Osteocyte (in vitro differentiated cells): ENCODE results near the gene RABAC1. TPM values are rescaled to one million over a fixed set of nuclear protein-coding genes. Genes with fewer than 3 reads are reported as not detected.

Experiments used
- DNase-seq: peaks from one replicate; pipeline ENCODE4 v3.0.0; 2021; ENCODE audit warnings: mixed read lengths; ENCODE audit not compliant: unreplicated experiment; ENCODE audit errors: extremely low spot score
- H3K27ac Mint-ChIP-seq: one replicate; pipeline ENCODE4 v1.8.0; 2021; ENCODE audit warnings: mild to moderate bottlenecking, mixed read lengths; ENCODE audit not compliant: unreplicated experiment
- H3K27me3 Mint-ChIP-seq: one replicate; pipeline ENCODE4 v1.8.0; 2021; ENCODE audit warnings: mixed read lengths; ENCODE audit not compliant: unreplicated experiment
- H3K36me3 Mint-ChIP-seq: one replicate; pipeline ENCODE4 v1.8.0; 2021; ENCODE audit warnings: mixed read lengths; ENCODE audit not compliant: unreplicated experiment
- H3K4me1 Mint-ChIP-seq: one replicate; pipeline ENCODE4 v1.8.0; 2021; ENCODE audit warnings: mixed read lengths; ENCODE audit not compliant: unreplicated experiment
- H3K4me3 Mint-ChIP-seq: one replicate; pipeline ENCODE4 v1.8.0; 2021; ENCODE audit warnings: mild to moderate bottlenecking, moderate library complexity, mixed read lengths; ENCODE audit not compliant: unreplicated experiment
- H3K9me3 Mint-ChIP-seq: one replicate; pipeline ENCODE4 v1.8.0; 2021; ENCODE audit warnings: mixed read lengths; ENCODE audit not compliant: unreplicated experiment
- CTCF ChIP-seq: fragments of 200-600 bp; sonication (generic); IDR thresholded peaks from 2 replicates; pipeline ENCODE4 v1.5.0; 2021; ENCODE audit warnings: antibody characterized with exemption, mild to moderate bottlenecking, moderate library complexity
- total RNA-seq: library from RNA; stranded (reverse); gene quantifications from 2 replicates; pipeline ENCODE4 v1.2.1, GENCODE V29; 2021

Gene RABAC1
- total RNA-seq, 1 donor from 2014 or later = 268 TPM

DNA sequence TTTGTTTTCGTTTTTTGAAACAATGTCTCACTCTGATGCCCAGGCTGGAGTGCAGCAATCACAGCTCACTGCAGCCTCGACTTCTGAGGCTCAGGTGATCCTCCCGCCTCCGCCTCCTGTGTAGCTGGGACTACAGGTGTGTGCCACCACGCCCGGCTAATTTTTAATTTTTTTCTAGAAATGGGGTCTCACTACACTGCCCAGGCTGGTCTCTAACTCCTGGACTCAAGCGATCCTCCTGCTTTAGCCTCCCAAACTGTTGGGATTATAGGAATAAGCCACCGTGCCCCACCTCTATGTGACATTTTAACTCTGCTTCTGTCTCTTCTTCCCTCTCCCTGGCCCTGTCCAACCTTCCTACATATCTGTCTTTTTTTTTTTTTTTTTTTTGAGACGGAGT lies 29.8 kb upstream of the RABAC1 start:
- Mint-ChIP-seq H3K36me3 (no peaks in the 10 kb centered on the region), H3K27me3 (peaks cover 14% of the 10 kb centered on the region), H3K27ac (no peak overlapping the region), H3K4me3 (no peak overlapping the region), H3K9me3 (no peaks in the 10 kb centered on the region), H3K4me1 (peaks cover 2% of the 10 kb centered on the region)
- TF ChIP-seq CTCF = no peak
- DNase-seq = no peak

DNA sequence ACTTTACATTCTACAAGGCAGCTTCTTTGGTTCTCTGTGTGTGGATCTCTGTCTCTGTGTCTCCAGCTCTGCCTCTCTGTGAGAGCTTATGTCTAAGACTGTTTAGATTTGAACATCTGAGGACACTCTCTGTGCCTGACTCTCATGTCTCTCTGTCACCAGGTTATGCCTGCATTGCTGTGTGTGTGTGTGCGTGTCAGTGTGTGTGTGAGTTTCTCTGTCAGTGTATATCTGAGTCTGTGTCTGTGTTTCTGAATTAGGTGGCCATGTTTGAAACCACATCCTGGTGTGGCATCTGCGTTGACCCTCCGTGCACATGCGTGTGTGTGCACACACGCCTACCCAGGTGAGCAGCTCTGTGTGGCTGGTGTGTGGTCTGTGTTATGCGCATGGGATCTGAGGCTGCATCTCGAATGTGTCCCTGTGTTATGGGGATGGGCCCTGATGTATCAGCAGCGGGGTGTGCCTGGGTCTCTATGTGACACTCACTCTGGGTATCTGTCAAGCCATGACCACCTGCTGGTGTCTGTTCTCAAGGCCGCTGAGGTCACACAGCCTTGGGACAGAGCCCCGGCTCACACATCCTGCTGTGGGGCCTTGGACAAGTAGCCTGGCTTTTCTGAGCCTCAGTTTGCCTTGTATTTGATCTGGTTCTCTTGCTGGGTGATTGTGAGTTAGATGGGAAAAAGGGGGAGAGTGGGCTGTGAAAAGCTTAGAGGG lies 28.2 kb upstream of the RABAC1 start:
- Mint-ChIP-seq H3K36me3 (no peaks in the 10 kb centered on the region), H3K4me1 (no peaks in the 10 kb centered on the region), H3K27ac (no peak overlapping the region), H3K27me3 (peaks cover 7% of the 10 kb centered on the region), H3K4me3 (no peak overlapping the region), H3K9me3 (no peaks in the 10 kb centered on the region)
- no peak for TF ChIP-seq CTCF
- no peak for DNase-seq

- Mint-ChIP-seq H3K4me1 (no peaks in the 10 kb centered on the region), H3K36me3 (no peaks in the 10 kb centered on the region), H3K9me3 (no peaks in the 10 kb centered on the region), H3K27ac (no peak overlapping the region), H3K4me3 (no peak overlapping the region), H3K27me3 (peaks cover 6% of the 10 kb centered on the region)
- DNase-seq = no peak
- no peak for TF ChIP-seq CTCF
Observed at GRCh38 chr19:41984961-41985360, 25.8 kb upstream of the RABAC1 start.

GRCh38 chr19:41981724-41982123 lies 22.6 kb upstream of the RABAC1 start:
- H3K27me3 Mint-ChIP-seq = peaks cover 6% of the 10 kb centered on the region
- no peaks in the 10 kb centered on the region for H3K9me3 Mint-ChIP-seq
- TF ChIP-seq CTCF = no peak
- H3K4me1 Mint-ChIP-seq = no peaks in the 10 kb centered on the region
- DNase-seq = no peak
- H3K36me3 Mint-ChIP-seq = no peaks in the 10 kb centered on the region
- no peak overlapping the region for H3K27ac Mint-ChIP-seq
- no peak overlapping the region for H3K4me3 Mint-ChIP-seq

- Mint-ChIP-seq H3K36me3 (no peaks in the 10 kb centered on the region), H3K4me1 (no peaks in the 10 kb centered on the region), H3K4me3 (no peak overlapping the region), H3K27ac (no peak overlapping the region), H3K27me3 (peaks cover 6% of the 10 kb centered on the region), H3K9me3 (no peaks in the 10 kb centered on the region)
- DNase-seq = no peak
- TF ChIP-seq CTCF = no peak
Observed at GRCh38 chr19:41978470-41978869, 19.3 kb upstream of the RABAC1 start.
